HG02870 (cell line): ENCODE results near the gene MRPL42.
A peak's percentile ranks its signal among the peaks of the same experiment; 100 is the strongest.
"Not testable (repeated sequence)": the region's sequence is repeated elsewhere in the genome, so short reads cannot be mapped to it uniquely, and the experiment has no call there.

Source experiments
- ATAC-seq: cut with Tn5 transposase; IDR thresholded peaks from one replicate; pipeline ENCODE4 v1.9.1; 2021; ENCODE audit warnings: mild to moderate bottlenecking, moderate library complexity; ENCODE audit not compliant: unreplicated experiment

MRPL42 gene

DNA sequence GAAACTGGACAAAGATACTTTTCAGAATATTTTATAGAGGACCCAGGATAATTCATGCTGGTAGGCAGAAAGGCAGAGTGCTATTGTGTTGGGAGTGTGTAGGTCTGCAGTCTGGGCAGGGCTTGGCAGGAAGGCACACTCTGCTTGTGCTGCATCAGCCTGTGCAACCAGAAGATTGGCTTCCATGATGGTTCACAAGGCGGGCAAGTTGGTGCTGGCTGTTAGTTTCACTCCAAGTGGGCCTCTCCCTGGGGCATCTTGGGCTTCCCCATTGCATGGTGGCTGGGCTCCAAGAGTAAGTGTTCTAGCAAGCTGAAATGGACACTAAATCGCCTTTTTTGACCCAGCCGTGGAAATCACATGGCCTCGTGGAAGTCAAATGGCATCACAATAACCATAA lies 23.7 kb upstream of the MRPL42 start:
- ATAC-seq, result no peak

- ATAC-seq, result no peak
These were observed 19.6 kb upstream of the MRPL42 start for GRCh38 chr12:93447555-93448290.

DNA sequence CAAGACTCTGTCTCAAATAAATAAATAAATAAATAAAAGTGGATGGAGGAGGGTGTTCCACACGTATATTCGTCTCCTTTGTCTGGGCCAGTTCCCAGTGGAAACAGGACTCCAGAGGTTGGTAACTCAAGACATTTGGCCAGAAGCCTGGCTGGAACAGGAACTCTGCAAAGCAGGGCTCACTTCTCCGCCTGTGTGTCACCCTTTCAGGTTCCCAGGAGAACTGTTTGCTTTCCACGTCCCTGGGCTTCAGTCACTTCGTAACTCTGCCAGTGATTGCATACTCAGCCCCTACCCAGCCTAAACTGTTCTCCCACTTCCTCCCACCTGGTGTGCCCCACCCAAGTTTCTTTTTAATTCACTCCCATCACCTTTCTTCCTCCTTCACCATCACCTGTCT lies 18.5 kb upstream of the MRPL42 start:
- ATAC-seq, result no peak

DNA sequence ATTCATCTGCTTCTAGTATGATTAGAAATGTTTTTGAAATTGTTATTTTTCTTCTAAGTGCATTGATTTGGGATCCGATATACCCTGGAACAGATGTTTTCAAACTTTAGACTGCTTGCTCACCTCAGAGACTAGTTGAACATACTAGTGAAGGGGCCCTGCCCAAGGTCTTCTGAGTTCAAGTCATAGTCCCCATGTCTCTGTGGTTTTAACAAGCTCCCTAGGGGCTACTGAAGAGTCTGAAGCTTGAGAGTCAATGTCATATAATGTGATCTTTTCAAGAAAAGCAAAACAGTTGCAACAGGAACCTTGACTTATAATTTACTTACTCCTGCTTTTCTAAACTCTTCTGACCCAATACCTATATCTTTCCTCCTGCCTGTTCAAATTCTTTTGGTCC lies 18.0 kb upstream of the MRPL42 start:
- no peak for ATAC-seq

DNA sequence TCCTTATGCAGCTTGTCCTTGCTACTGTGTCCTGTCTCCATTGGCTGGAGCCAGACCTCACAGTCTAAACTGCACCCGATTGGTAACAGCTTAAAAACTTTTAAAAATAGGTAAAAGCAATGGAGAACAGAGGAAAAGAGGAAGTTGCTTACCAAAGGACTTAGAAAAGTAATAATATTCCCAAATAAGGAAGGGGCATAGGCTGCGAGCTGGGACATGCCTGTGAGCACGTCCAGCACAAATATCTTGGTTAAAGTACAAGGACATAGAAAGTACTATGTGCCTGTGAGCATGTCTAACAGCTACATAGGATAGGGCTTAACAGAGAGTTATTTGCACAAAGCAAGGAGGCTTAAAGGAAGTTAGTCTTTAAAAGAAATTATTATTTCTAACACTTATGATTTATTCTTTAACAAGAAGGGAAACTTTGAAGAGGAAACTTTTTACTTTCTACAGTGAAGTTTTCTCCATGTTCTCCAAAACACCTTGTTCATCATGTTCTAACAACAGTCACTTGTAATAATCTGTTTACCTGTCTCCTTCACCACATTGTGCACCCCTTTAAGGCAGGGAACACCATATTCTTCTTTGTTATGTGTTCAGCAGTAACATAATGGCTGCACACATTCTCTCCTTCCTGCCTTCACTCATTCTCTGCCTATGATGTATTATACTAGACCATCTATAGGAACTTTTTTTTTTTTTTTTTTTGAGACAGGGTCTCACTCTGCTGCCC lies 15.7 kb upstream of the MRPL42 start:
- ATAC-seq, result no peak

GRCh38 chr12:93453633-93454032 lies 13.7 kb upstream of the MRPL42 start:
- no peak for ATAC-seq

- no peak for ATAC-seq
These were observed 11.2 kb upstream of the MRPL42 start for GRCh38 chr12:93456077-93456476.

DNA sequence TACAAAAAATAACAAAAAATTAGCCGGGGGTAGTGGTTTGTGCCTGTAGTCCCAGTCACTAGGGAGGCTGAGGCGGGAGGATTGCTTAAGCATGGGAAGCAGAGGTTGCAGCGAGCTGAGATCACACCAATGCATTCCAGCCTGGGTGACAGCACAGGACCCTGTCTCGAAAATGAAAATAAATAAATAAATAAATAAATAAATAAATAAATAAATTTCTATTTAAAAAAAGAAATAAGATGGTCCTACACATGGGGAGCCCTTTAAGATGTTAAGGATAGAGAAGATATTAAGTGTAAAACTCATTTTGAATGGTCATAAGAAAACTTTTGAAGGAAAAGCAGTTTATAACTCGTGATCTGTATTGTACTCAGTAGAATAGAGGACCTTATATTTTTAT lies 8.2 kb upstream of the MRPL42 start:
- no peak for ATAC-seq

DNA sequence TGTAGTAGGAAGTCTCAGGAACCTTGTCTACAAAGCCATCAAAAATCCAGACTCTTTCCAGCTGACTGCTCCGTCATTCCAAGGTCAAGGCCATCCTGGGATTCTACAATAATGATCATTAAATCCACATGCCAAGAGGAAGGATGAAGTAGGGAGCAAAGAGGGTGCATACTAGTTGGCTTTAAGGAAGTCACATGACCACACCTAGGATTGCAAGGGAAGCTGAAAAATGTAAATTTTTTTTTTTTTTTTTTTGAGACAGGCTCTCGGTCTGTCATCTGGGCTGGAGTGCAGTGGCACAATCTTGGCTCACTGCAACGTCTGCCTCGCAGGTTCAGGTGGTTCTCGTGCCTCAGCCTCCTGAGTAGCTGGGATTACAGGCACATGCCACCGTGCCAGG lies 7.3 kb upstream of the MRPL42 start:
- ATAC-seq, result no peak

- no peak for ATAC-seq
These were observed 6.4 kb upstream of the MRPL42 start for GRCh38 chr12:93460902-93461301.

- no peak for ATAC-seq
These were observed 5.8 kb upstream of the MRPL42 start for GRCh38 chr12:93461503-93461902.

DNA sequence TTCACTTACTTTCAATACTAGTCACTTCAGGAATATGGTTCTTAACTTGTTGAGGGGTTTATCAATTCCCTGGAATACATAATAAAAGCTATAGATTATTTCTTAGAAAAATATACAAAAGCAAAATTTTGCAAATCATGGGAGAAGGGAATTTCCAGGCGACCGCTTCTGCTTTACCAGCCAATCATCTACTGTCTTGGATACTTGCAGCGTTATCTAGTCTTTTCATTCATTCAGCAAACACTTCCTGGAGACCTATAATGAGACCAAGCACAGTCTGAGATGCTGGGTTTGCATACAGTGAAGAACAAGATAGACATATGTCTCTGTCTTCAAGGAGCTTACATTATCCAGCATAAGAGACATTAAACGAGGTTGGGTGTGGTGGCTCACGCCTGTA lies 1.5 kb upstream of the MRPL42 start:
- no peak for ATAC-seq

- no peak for ATAC-seq
These were observed 526 bp upstream of the MRPL42 start for GRCh38 chr12:93466625-93467350.

GRCh38 chr12:93468008-93468371 lies 676 bp downstream of the MRPL42 start:
- peak; percentile 27 for ATAC-seq

DNA sequence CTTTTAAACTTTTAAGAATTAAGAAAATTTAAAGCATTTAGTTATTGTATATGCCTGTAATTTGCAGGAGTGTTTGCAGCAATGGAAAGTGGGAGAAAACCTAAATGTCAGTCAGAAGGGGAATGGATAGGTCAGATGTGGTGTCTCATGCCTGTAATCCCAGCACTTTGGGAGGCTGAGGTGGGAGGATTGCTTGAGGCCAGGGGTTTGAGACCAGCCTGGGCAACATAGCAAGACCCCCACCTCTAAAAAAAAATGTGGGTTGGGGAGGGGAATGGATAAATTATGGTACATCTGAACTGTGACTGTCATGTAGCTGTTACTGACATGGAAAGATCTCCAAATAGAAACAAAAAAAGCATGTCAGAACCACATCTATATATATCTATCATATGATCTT lies 2.1 kb downstream of the MRPL42 start:
- ATAC-seq, result no peak

DNA sequence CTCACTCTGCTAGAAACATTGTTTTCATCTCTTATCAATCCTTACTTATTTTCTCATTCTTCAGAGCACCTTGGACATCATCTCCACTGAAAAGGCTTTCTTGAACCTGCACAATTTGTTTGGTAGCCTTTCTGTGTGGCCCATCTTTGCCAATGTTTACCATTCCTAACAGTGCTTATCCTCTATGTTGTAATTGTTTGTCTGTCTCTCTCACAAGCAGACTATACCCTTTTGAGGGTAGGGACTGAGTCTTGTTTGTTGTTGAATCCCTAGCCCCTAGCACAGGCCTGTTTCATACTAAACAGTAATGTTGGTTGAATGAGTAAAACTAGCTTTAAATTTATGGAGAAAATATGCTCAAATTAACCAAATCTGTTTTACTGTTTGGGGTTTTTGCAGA lies 9.2 kb downstream of the MRPL42 start:
- no peak for ATAC-seq

DNA sequence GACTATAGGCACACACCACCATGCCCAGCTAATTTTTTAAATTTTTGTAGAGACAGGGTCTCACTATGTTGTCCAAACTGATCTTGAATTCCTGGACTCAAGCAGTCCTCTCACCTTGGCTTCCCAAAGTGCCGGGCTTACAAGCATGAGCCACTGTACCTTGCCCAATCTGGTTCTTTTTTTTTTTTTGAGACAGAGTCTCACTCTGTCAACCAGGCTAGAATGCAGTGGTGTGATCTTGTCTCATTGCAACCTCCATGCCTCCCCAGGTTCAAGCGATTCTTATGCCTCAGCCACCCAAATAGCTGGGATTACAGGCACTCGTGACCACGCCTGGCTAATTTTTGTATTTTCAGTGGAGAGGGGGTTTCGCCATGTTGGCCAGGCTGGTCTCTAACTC lies 15.4 kb downstream of the MRPL42 start:
- no peak for ATAC-seq

GRCh38 chr12:93483151-93483807 lies 16.0 kb downstream of the MRPL42 start:
- no peak for ATAC-seq

DNA sequence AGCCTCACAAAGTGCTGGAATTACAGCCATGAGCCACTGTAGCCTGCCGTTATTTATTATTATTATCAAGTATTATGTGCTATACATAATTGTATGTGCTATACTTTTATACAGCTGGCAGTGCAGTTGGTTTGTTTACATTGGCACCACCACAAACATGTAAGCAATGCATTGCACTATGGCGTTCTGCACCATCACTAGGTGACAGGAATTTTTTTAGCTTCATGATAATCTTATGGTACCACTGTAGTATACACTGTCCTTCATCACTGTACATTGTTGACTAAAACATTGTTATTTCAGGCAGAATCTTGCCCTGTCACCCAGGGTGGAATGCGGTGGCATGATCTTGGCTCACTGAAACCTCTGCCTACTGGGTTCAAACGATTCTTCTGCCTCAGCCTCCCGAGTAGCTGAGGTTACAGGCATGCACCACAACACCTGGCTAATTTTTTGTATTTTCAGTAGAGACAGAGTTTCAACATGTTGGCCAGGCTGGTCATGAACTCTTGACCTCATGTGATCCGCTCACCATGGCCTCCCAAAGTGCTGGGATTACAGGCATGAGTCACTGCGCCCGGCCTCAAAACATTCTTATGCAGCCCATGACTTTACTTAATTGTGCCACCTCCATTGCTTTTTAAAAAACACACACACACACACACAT lies 17.1 kb downstream of the MRPL42 start:
- no peak for ATAC-seq

DNA sequence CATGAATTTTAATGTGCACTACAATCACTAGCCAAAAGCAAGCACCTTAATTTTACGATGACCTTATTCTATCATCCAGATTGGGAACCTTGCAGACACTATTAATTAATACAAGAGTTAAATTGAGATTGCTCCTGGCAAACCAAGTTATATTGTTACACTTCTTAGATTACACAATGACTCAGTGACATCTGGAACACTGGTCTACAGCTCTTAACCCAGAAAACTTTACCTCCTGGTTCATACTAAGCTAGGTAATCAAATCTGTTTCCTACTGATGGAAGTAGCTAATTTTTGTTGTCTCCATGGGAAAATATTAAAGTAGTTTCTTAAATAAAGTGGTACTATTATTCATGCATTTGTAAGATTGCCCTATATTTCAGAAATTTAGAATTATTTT lies 25.5 kb downstream of the MRPL42 start:
- ATAC-seq, result not testable (repeated sequence)

DNA sequence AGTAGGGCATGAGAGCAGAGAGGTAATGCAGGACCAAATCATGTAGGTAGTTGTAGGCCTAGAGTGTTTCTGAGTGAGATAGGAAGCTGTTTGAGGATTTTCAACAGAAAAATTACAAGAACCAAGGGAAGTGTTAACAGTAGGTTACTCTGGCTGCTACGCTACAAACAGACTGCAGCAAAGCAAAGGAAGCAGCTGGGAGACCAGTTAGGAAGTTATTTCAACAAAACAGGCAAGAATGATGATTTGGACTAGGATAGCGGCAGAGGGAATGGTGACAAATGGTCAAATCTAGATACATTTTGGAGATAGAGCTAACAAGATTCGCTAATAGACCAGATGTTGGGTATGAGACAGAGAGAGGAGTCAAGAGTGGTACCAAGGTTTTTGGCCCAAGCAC lies 26.8 kb downstream of the MRPL42 start:
- ATAC-seq, result no peak
